ENCODE data around the gene DDI2. TPM values are rescaled to one million over a fixed set of nuclear protein-coding genes. Genes with fewer than 3 reads are reported as not detected.

The DDI2 gene
- total and polyA plus RNA-seq, 4 donors: 9.5 to 72.5 (median 42.0) TPM

DNA sequence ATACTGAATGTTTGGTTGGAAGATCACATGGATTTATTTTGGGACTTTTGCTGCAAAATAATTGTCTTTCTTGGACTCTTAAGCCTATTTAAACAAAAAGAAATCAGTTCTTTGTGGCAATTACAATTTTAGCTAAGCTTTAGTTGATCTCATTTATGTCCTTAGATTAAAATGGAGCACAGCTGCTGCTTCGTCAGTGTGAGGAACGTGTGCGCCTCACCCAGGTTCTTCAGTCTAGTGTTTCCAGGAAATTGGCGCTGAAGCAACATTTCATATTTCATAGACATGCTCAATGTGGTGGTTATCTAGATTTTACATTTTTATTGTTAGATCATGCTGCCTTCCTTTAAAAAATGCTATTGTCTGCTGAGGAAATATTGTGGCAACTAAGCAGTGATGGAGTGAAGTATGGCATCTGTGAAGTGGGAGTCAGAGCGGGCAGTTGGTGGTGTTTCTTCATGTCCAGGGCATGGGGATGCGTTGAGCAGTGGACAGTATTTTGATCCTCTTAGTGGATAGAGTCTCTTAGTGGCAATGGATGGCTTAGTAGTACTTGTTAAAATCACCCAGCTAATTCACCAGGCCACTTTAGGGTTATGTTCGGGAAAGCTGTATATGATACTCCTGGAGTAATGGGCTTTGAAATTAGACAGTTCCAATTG is 5.6 kb downstream of the DDI2 start:
- WGBS: 88% methylated on average over 7 of the region's 7 CpGs
- TF ChIP-seq ATF3 (IDR thresholded peaks at IDR 0.05) (no peak), JUND (IDR thresholded peaks at IDR 0.05) (no peak), FOXA2 (IDR thresholded peaks at IDR 0.05) (no peak), RXRA (IDR thresholded peaks at IDR 0.05) (no peak), HNF4G (IDR thresholded peaks at IDR 0.05) (no peak), HNF4A (conservative IDR thresholded peaks at IDR 0.05) (no peak), YY1 (IDR thresholded peaks at IDR 0.05) (no peak), TAF1 (conservative IDR thresholded peaks at IDR 0.05) (no peak), ZBTB33 (IDR thresholded peaks at IDR 0.05) (no peak), FOXA1 (IDR thresholded peaks at IDR 0.05) (no peak), EGR1 (IDR thresholded peaks at IDR 0.05; ENCODE audit: low read depth in 2 of 2) (no peak), GABPA (IDR thresholded peaks at IDR 0.05 in 1 of 2, conservative IDR thresholded peaks at IDR 0.05 in 1 of 2) (no peak)
- TF ChIP-seq, protein P1, sequence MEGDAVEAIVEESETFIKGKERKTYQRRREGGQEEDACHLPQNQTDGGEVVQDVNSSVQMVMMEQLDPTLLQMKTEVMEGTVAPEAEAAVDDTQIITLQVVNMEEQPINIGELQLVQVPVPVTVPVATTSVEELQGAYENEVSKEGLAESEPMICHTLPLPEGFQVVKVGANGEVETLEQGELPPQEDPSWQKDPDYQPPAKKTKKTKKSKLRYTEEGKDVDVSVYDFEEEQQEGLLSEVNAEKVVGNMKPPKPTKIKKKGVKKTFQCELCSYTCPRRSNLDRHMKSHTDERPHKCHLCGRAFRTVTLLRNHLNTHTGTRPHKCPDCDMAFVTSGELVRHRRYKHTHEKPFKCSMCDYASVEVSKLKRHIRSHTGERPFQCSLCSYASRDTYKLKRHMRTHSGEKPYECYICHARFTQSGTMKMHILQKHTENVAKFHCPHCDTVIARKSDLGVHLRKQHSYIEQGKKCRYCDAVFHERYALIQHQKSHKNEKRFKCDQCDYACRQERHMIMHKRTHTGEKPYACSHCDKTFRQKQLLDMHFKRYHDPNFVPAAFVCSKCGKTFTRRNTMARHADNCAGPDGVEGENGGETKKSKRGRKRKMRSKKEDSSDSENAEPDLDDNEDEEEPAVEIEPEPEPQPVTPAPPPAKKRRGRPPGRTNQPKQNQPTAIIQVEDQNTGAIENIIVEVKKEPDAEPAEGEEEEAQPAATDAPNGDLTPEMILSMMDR (IDR thresholded peaks at IDR 0.05; ENCODE audit: low read depth, low read length, missing input control): no peak
- TF ChIP-seq, protein P2, sequence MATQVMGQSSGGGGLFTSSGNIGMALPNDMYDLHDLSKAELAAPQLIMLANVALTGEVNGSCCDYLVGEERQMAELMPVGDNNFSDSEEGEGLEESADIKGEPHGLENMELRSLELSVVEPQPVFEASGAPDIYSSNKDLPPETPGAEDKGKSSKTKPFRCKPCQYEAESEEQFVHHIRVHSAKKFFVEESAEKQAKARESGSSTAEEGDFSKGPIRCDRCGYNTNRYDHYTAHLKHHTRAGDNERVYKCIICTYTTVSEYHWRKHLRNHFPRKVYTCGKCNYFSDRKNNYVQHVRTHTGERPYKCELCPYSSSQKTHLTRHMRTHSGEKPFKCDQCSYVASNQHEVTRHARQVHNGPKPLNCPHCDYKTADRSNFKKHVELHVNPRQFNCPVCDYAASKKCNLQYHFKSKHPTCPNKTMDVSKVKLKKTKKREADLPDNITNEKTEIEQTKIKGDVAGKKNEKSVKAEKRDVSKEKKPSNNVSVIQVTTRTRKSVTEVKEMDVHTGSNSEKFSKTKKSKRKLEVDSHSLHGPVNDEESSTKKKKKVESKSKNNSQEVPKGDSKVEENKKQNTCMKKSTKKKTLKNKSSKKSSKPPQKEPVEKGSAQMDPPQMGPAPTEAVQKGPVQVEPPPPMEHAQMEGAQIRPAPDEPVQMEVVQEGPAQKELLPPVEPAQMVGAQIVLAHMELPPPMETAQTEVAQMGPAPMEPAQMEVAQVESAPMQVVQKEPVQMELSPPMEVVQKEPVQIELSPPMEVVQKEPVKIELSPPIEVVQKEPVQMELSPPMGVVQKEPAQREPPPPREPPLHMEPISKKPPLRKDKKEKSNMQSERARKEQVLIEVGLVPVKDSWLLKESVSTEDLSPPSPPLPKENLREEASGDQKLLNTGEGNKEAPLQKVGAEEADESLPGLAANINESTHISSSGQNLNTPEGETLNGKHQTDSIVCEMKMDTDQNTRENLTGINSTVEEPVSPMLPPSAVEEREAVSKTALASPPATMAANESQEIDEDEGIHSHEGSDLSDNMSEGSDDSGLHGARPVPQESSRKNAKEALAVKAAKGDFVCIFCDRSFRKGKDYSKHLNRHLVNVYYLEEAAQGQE (IDR thresholded peaks at IDR 0.05): no peak
- Histone ChIP-seq H3K9ac (ENCODE audit: low read depth in 1 of 2, low read length in 2 of 2) (no peak overlapping the region), H3K9me3 (ENCODE audit: control insufficient read depth in 4 of 4, low read length in 3 of 4) (no peaks in the 10 kb centered on the region), H3K27ac (ENCODE audit: low read depth in 1 of 2, low read length in 2 of 2) (no peak overlapping the region), H3K4me3 (ENCODE audit: low read depth in 1 of 3, low read length in 3 of 3) (no peak overlapping the region), H3K27me3 (ENCODE audit: control insufficient read depth in 4 of 4, insufficient read depth in 4 of 4, low read length in 3 of 4) (no peaks in the 10 kb centered on the region), H3K36me3 (ENCODE audit: control insufficient read depth in 4 of 4, insufficient read depth in 3 of 4, low read depth in 1 of 4, low read length in 3 of 4) (peaks cover 2 to 14% (median 7%) of the 10 kb centered on the region in 4 donors), H3K4me1 (ENCODE audit: control insufficient read depth in 4 of 4, insufficient read depth in 4 of 4, low read length in 3 of 4) (peaks cover 11 to 79% (median 59%) of the 10 kb centered on the region in 4 donors)
- DNase-seq (ENCODE audit: low spot score): no peak

DNA sequence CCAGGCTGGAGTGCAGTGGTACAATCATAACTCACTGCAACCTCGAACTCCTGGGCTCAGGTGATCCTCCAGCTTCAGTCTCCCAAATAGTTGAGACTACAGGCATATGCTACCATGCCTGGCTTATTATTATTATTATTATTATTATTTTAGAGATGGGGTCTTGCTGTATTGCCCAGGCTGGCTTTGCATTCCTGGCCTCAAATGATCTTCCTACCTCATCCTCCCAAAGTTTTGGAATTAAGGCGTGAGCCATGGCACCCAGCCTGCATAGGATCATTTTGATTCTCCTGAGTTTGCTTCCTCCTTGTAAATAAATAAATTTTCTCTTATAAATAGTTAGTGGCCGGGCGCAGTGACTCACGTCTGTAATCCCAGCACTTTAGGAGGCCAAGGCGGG is 6.2 kb downstream of the DDI2 start:
- Histone ChIP-seq H3K36me3 (ENCODE audit: control insufficient read depth in 4 of 4, insufficient read depth in 3 of 4, low read depth in 1 of 4, low read length in 3 of 4) (peaks cover 5 to 15% (median 8%) of the 10 kb centered on the region in 4 donors), H3K27ac (ENCODE audit: low read depth in 1 of 2, low read length in 2 of 2) (no peak overlapping the region)
- TF ChIP-seq EGR1 (IDR thresholded peaks at IDR 0.05; ENCODE audit: low read depth in 2 of 2) (no peak), YY1 (IDR thresholded peaks at IDR 0.05) (no peak), ZBTB33 (IDR thresholded peaks at IDR 0.05) (no peak), RXRA (IDR thresholded peaks at IDR 0.05) (no peak), FOXA1 (IDR thresholded peaks at IDR 0.05) (no peak), SP1 (IDR thresholded peaks at IDR 0.05) (no peak), RAD21 (IDR thresholded peaks at IDR 0.05) (no peak), NR2F2 (IDR thresholded peaks at IDR 0.05) (no peak)
- TF ChIP-seq, protein P3, sequence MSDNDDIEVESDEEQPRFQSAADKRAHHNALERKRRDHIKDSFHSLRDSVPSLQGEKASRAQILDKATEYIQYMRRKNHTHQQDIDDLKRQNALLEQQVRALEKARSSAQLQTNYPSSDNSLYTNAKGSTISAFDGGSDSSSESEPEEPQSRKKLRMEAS (IDR thresholded peaks at IDR 0.05): no peak
- TF ChIP-seq, protein P2 (IDR thresholded peaks at IDR 0.05): no peak

More for the DNA sequence above, 6.2 kb downstream of the DDI2 start:
- 93% methylated on average over 6 of the region's 6 CpGs for WGBS
- Histone ChIP-seq H3K4me1 (ENCODE audit: control insufficient read depth in 4 of 4, insufficient read depth in 4 of 4, low read length in 3 of 4) (peaks cover 11 to 77% (median 57%) of the 10 kb centered on the region in 4 donors), H3K27me3 (ENCODE audit: control insufficient read depth in 4 of 4, insufficient read depth in 4 of 4, low read length in 3 of 4) (no peaks in the 10 kb centered on the region), H3K9me3 (ENCODE audit: control insufficient read depth in 4 of 4, low read length in 3 of 4) (no peaks in the 10 kb centered on the region), H3K4me3 (ENCODE audit: low read depth in 1 of 3, low read length in 3 of 3) (no peak overlapping the region), H3K9ac (ENCODE audit: low read depth in 1 of 2, low read length in 2 of 2) (no peak overlapping the region)
- no peak for DNase-seq (ENCODE audit: low spot score)
